Astrocyte (in vitro differentiated cells and primary cell): ENCODE measurements around the gene TIPRL.

ENCODE experiments used
- EZH2 ChIP-seq: IDR thresholded peaks from 2 replicates; pipeline ENCODE4 v1.6.1; 2012; ENCODE audit warnings: mild to moderate bottlenecking, low read length, inconsistent platforms; ENCODE audit not compliant: insufficient read depth
- TF ChIP-seq, protein P1 (sequence below): IDR thresholded peaks from 2 replicates; pipeline ENCODE4 v1.5.1; 2011; ENCODE audit warnings: low read depth, mild to moderate bottlenecking, inconsistent platforms, low read length, moderate library complexity; ENCODE audit not compliant: insufficient read depth

DNA sequence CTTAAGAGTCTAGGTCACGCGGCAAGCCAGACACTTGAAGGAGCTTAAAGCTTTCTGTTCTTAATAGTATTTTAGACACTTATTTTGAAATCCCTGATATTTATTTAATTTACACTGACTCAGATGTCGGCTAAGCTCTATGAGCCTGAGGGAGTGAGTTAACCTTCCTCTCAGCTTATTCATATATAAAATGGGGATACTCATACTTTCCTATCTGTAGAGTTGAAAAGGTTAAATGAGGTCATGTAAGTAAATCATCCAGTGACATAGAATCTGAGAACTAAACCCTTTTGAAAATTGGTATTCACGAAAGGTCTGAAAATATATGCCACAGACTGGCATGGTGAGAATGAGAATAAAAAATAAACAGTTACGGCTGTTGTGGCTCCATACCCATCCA is 40.6 kb upstream of the TIPRL start:
- TF ChIP-seq, protein P1, sequence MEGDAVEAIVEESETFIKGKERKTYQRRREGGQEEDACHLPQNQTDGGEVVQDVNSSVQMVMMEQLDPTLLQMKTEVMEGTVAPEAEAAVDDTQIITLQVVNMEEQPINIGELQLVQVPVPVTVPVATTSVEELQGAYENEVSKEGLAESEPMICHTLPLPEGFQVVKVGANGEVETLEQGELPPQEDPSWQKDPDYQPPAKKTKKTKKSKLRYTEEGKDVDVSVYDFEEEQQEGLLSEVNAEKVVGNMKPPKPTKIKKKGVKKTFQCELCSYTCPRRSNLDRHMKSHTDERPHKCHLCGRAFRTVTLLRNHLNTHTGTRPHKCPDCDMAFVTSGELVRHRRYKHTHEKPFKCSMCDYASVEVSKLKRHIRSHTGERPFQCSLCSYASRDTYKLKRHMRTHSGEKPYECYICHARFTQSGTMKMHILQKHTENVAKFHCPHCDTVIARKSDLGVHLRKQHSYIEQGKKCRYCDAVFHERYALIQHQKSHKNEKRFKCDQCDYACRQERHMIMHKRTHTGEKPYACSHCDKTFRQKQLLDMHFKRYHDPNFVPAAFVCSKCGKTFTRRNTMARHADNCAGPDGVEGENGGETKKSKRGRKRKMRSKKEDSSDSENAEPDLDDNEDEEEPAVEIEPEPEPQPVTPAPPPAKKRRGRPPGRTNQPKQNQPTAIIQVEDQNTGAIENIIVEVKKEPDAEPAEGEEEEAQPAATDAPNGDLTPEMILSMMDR = no peak
- TF ChIP-seq EZH2 = no peak
